ENCODE measurements around the gene CASKIN1. TPM values are rescaled to one million over a fixed set of nuclear protein-coding genes. Genes with fewer than 3 reads are reported as not detected.
"Not testable (repeated sequence)": the region's sequence is repeated elsewhere in the genome, so short reads cannot be mapped to it uniquely, and the experiment has no call there.

The CASKIN1 gene
- total RNA-seq, 2 experiments from 2014 or later: 0.15 to 0.17 TPM

- H3K27me3 Mint-ChIP-seq (ENCODE audit: low read depth); intact Hi-C loops (cut with micrococcal nuclease); H3K27ac Mint-ChIP-seq; CTCF ChIA-PET; H3K36me3 Mint-ChIP-seq (ENCODE audit: low read depth); H3K4me1 Mint-ChIP-seq (ENCODE audit: low read depth); DNase-seq; H3K9me3 Mint-ChIP-seq: not testable (repeated sequence)
- H3K4me3 Mint-ChIP-seq: peak overlapping the region; percentile 69
Measured at GRCh38 chr16:2135071-2135470, 61.3 kb downstream of the CASKIN1 start.

GRCh38 chr16:2133797-2134196 lies 62.6 kb downstream of the CASKIN1 start:
- intact Hi-C loops (cut with micrococcal nuclease); DNase-seq; H3K9me3 Mint-ChIP-seq; H3K27me3 Mint-ChIP-seq (ENCODE audit: low read depth); H3K27ac Mint-ChIP-seq; H3K4me3 Mint-ChIP-seq; H3K36me3 Mint-ChIP-seq (ENCODE audit: low read depth); H3K4me1 Mint-ChIP-seq (ENCODE audit: low read depth); CTCF ChIA-PET: not testable (repeated sequence)

- H3K36me3 Mint-ChIP-seq (ENCODE audit: low read depth); H3K27ac Mint-ChIP-seq; H3K9me3 Mint-ChIP-seq; H3K4me3 Mint-ChIP-seq; DNase-seq; intact Hi-C loops (cut with micrococcal nuclease); CTCF ChIA-PET; H3K27me3 Mint-ChIP-seq (ENCODE audit: low read depth): not testable (repeated sequence)
- peaks cover 18% of the 10 kb centered on the region for H3K4me1 Mint-ChIP-seq (ENCODE audit: low read depth)
Measured at GRCh38 chr16:2129890-2130447, 66.4 kb downstream of the CASKIN1 start.

GRCh38 chr16:2129251-2129650 lies 67.2 kb downstream of the CASKIN1 start:
- H3K27me3 Mint-ChIP-seq (ENCODE audit: low read depth); H3K36me3 Mint-ChIP-seq (ENCODE audit: low read depth); H3K4me3 Mint-ChIP-seq; intact Hi-C loops (cut with micrococcal nuclease); H3K9me3 Mint-ChIP-seq; H3K27ac Mint-ChIP-seq; DNase-seq; CTCF ChIA-PET: not testable (repeated sequence)
- peaks cover 17% of the 10 kb centered on the region for H3K4me1 Mint-ChIP-seq (ENCODE audit: low read depth)

GRCh38 chr16:2127630-2128280 lies 68.7 kb downstream of the CASKIN1 start:
- CTCF ChIA-PET; H3K36me3 Mint-ChIP-seq (ENCODE audit: low read depth); DNase-seq; H3K9me3 Mint-ChIP-seq; intact Hi-C loops (cut with micrococcal nuclease); H3K27me3 Mint-ChIP-seq (ENCODE audit: low read depth); H3K27ac Mint-ChIP-seq; H3K4me3 Mint-ChIP-seq: not testable (repeated sequence)
- H3K4me1 Mint-ChIP-seq (ENCODE audit: low read depth): peaks cover 17% of the 10 kb centered on the region

Small RNAs within 50 kb of the gene (microRNA-seq; reads per million reads assigned to microRNA genes)
- gene MIR3180-5 (ENCODE audit: borderline microRNAs expressed, borderline replicate concordance): not detected
- not detected for gene MIR4516 (ENCODE audit: borderline microRNAs expressed, borderline replicate concordance)

Other genes starting within 250 kb of the CASKIN1 start
- not detected for gene RPL3L, start 241.9 kb downstream of the CASKIN1 start, total RNA-seq
- gene NDUFB10, start 237.1 kb downstream of the CASKIN1 start, total RNA-seq: 100 to 1,000 TPM; 111 TPM
- 1,000 to 10,000 TPM; 7,042 to 7,057 TPM for gene RPS2, start 231.8 kb downstream of the CASKIN1 start, total RNA-seq
- gene RNF151, start 229.7 kb downstream of the CASKIN1 start, total RNA-seq: not detected
- 10 to 100 TPM; 36.5 to 38.0 TPM for gene TBL3, start 224.6 kb downstream of the CASKIN1 start, total RNA-seq
- gene NOXO1, start 215.1 kb downstream of the CASKIN1 start, total RNA-seq: not detected
- 10 to 100 TPM; 29.8 to 30.1 TPM for gene GFER, start 212.4 kb downstream of the CASKIN1 start, total RNA-seq
- 1 to 10 TPM; 5.7 to 7.2 TPM for gene SYNGR3, start 206.6 kb downstream of the CASKIN1 start, total RNA-seq
- gene ZNF598, start 186.8 kb downstream of the CASKIN1 start, total RNA-seq: 10 to 100 TPM; 88.8 to 93.5 TPM
- 1 to 10 TPM; 1.3 to 1.9 TPM for gene NPW, start 176.8 kb downstream of the CASKIN1 start, total RNA-seq
- gene NHERF2, start 169.7 kb downstream of the CASKIN1 start, total RNA-seq: 1 to 10 TPM; 1.5 to 2.1 TPM
- 10 to 100 TPM; 20.1 to 24.1 TPM for gene NTHL1, start 148.8 kb downstream of the CASKIN1 start, total RNA-seq
- 10 to 100 TPM; 72.3 to 72.7 TPM for gene TSC2, start 148.6 kb downstream of the CASKIN1 start, total RNA-seq
- gene PKD1, start 60.7 kb downstream of the CASKIN1 start, total RNA-seq: 10 to 100 TPM; 63.3 to 68.9 TPM
- not detected for gene RAB26, start 48.0 kb downstream of the CASKIN1 start, total RNA-seq
- 100 to 1,000 TPM; 102 to 104 TPM for gene TRAF7, start 40.8 kb downstream of the CASKIN1 start, total RNA-seq
- 10 to 100 TPM; 70.0 to 70.1 TPM for gene MLST8, start 8.8 kb upstream of the CASKIN1 start, total RNA-seq
- gene BRICD5, start 14.3 kb upstream of the CASKIN1 start, total RNA-seq: 1 to 10 TPM; 2.6 to 3.1 TPM
- gene PGP, start 18.2 kb upstream of the CASKIN1 start, total RNA-seq: 10 to 100 TPM; 11.2 to 12.2 TPM
- gene E4F1, start 27.0 kb upstream of the CASKIN1 start, total RNA-seq: 10 to 100 TPM; 21.2 to 21.7 TPM
- gene DNASE1L2, start 39.8 kb upstream of the CASKIN1 start, total RNA-seq: under 1 TPM; 0.33 to 0.62 TPM
- gene ECI1, start 55.0 kb upstream of the CASKIN1 start, total RNA-seq: 10 to 100 TPM; 39.7 to 48.3 TPM
- gene RNPS1, start 71.5 kb upstream of the CASKIN1 start, total RNA-seq: 100 to 1,000 TPM; 306 to 311 TPM
- 1 to 10 TPM; 2.6 to 3.1 TPM for gene ABCA3, start 144.1 kb upstream of the CASKIN1 start, total RNA-seq
- 10 to 100 TPM; 73.5 to 74.5 TPM for gene CCNF, start 232.8 kb upstream of the CASKIN1 start, total RNA-seq